ENCODE measurements around the gene B3GLCT. TPM values are rescaled to one million over a fixed set of nuclear protein-coding genes. Genes with fewer than 3 reads are reported as not detected.

The B3GLCT gene
- total and polyA plus RNA-seq, 2 of the 13 experiments (the other 11 are each of a cell fraction or from before 2014, with no cell fraction given), result 2.0 to 7.1 TPM

GRCh38 chr13:31196992-31197391 is 2.8 kb upstream of the B3GLCT start:
- ATAC-seq, result no peak
- ChIA-PET POLR2A (no interaction called here), CTCF (ENCODE audit: low intra/inter-chr PET ratio, low total read pairs) (no interaction called here)
- Histone ChIP-seq H3K9ac (ENCODE audit: insufficient read depth, low read depth, low read length) (no peak overlapping the region), H4K20me1 (ENCODE audit: insufficient read depth, low read length) (no peaks in the 10 kb centered on the region), H3K9me3 (ENCODE audit: low read length) (no peaks in the 10 kb centered on the region), H3K4me3 (replicated peaks in 1 of 3; ENCODE audit: insufficient read depth in 1 of 3, low read depth in 2 of 3, low read length in 3 of 3) (no peak overlapping the region), H3K36me3 (replicated peaks in 1 of 2; ENCODE audit: control insufficient read depth in 1 of 2, insufficient read depth in 2 of 2, low read length in 2 of 2) (no peaks in the 10 kb centered on the region), H3K27me3 (ENCODE audit: control insufficient read depth in 1 of 2, insufficient read depth in 2 of 2, low read length in 2 of 2) (peaks cover 0 to 11% of the 10 kb centered on the region in 2 experiments; a peak in 2 of 5 replicates), H3K27ac (ENCODE audit: extremely low read length, insufficient read depth, low read length) (no peak overlapping the region), H3K79me2 (ENCODE audit: insufficient read depth, low read length) (no peaks in the 10 kb centered on the region), H3K4me1 (ENCODE audit: insufficient read depth, low read length) (peaks cover 31% of the 10 kb centered on the region), H2AFZ (ENCODE audit: low read length) (peak overlapping the region; percentile 38), H3K4me2 (ENCODE audit: low read depth, low read length) (no peak overlapping the region)
- FAIRE-seq, result no peak
- intact Hi-C loops (cut with micrococcal nuclease; ENCODE audit: unreplicated experiment), result no loop called here
- TF ChIP-seq ZNF660 (CRISPR knock-in tag; IDR thresholded peaks at IDR 0.05; ENCODE audit: borderline replicate concordance, low read depth) (no peak), ZNF280B (CRISPR knock-in tag; IDR thresholded peaks at IDR 0.05; ENCODE audit: borderline replicate concordance) (no peak), ARID5B (CRISPR knock-in tag; IDR thresholded peaks at IDR 0.05) (no peak), NFIB (CRISPR knock-in tag; IDR thresholded peaks at IDR 0.05; ENCODE audit: borderline replicate concordance) (no peak), PLSCR1 (CRISPR knock-in tag; IDR thresholded peaks at IDR 0.05; ENCODE audit: borderline replicate concordance) (no peak), ZNF234 (CRISPR knock-in tag; conservative IDR thresholded peaks at IDR 0.05) (no peak), MED13 (CRISPR knock-in tag; IDR thresholded peaks at IDR 0.05) (no peak), XRCC5 (optimal IDR thresholded peaks at IDR 0.05; ENCODE audit: low read length) (no peak), NKX3-1 (CRISPR knock-in tag; IDR thresholded peaks at IDR 0.05) (no peak), CBX2 (IDR thresholded peaks at IDR 0.05; ENCODE audit: low read depth, low read length) (no peak), CBX2 (CRISPR knock-in tag; IDR thresholded peaks at IDR 0.05; ENCODE audit: low read depth) (no peak), SRSF1 (optimal IDR thresholded peaks at IDR 0.05; ENCODE audit: low read depth, low read length) (no peak), ZNF567 (CRISPR knock-in tag; IDR thresholded peaks at IDR 0.05; ENCODE audit: borderline replicate concordance) (no peak), ZSCAN25 (CRISPR knock-in tag; IDR thresholded peaks at IDR 0.05) (no peak), E2F2 (CRISPR knock-in tag; IDR thresholded peaks at IDR 0.05; ENCODE audit: borderline replicate concordance) (no peak), ZMYM4 (CRISPR knock-in tag; IDR thresholded peaks at IDR 0.05) (no peak)
- no TSS peak for BruUV-seq (replicated peaks)
- in situ Hi-C loops (cut with HindIII; ENCODE audit: extremely low pct_ligation_motif_present, low pct_unique_long_range_greater_than_20kb), result no loop called here
- WGBS (ENCODE audit: low lambda C conversion rate), result 43% methylated on average over 6 of the region's 6 CpGs
- no peak for DNase-seq (ENCODE audit: low spot score)
